Activated CD8-positive, alpha-beta memory T cell treated with anti-CD3 and anti-CD28 coated beads for 24 hours (primary cell): ENCODE results near the gene TGFBR3.

Experiments
- DNase-seq: peaks from one replicate; pipeline ENCODE4 v3.0.0-alpha.2; 2020

TGFBR3 gene

DNA sequence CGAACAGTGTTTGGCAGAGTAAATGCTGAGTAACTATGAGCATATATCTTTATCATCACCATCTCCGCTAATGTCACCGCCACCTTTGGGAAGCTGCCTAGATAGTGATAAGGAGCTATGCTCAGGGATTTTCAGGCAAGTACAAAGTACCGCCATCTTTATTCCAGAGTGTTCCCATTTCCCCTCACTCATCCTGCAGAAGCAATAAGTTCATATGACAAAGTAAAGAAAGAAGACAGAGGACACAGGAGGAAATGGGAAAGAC, 89.6 kb downstream of the TGFBR3 start:
- DNase-seq = peak; percentile 17

DNA sequence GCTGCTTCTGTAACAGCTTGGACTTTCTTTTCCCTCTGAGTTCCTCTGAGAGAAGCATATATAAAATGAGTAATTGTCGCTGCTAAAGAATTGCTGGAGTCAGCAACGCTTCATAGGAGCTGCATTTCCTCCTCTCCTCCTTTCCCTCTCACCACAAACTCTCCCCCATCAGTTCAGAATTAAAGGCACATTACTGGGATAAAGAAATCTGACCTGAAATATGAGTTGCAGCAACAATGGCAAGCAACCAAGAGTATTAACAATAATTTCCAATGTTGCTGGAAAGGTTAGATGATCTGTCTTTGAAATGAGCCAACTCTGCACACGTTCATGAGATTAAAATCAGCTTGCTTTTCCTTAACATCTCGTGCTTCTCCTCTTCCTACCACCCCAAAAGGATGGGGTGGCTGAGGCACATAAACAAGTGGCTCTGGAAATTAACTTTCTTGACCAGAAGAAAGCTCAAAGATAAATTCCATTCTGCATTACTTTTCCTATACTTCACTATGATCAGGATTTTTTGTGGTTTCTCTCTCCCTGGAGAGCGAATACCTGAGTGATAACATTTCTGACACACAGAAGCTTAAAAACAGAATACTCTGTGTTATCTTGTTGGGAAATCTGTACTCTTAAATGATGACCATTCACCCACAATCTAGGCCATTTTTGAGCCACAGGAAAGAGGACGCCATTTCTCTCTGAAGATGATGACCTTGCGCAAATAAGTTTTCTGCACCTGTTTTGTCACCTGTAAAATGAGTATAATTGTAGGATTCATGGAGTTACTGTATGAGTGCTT, 90.2 kb downstream of the TGFBR3 start:
- no peak for DNase-seq

DNA sequence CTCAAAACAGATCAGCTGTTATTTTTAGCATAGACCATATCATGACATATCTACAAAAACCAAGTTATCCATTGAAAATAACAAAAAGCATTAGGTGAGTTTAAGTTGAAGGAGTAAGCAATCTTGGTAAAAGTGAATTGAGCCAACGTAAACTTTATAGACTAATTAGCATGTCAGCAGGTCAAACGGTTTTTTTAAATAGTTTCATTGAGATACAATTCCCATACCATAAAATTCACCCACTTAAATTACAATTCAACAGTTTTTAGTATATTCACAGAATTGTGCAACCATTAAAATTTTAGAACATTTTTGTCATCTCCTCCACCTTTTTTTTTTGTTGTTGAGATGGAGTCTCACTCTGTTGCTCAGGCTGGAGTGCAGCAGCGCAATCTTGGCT, 92.1 kb downstream of the TGFBR3 start:
- no peak for DNase-seq

GRCh38 chr1:91793189-91793588, 92.8 kb downstream of the TGFBR3 start:
- no peak for DNase-seq

- DNase-seq = peak; percentile 42
These were observed 93.4 kb downstream of the TGFBR3 start for GRCh38 chr1:91792489-91793071.

DNA sequence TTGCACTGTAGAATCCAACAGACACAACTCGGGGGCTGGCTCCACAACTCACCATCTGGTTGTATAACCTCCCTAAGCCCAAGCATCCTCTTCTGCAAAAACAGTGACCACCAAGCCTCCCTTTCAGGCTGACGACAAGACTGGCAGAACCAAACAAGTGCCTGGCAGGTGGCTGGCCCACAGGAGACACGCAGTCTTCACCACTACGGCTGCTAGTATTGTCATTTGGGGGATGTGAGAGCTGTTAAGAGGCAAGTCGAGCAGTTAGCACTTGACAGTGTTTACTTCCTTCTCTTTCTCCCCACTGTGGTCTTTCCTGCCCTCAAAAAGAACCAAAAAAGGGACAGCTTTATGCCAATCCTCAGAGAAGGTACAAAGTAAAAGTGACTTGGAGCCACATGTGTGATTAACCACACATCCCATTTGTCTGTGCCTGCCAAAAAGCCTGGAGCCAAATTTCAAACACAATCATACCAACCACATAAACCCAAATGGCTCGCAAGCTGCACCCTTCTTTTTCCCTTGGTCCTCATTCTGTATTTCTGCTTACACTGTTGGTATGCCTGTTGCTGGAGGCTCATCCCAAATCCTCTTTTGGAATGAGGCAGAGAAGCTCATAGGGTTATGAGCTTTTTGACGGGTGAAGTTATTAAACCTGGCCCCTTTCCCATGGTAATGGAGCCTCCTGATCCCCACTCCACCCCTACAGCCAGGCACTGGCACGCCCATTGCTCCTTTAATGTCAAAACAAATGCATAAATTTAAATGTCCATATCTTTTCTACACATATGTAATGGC, 94.1 kb downstream of the TGFBR3 start:
- peak; percentile 58 for DNase-seq

DNA sequence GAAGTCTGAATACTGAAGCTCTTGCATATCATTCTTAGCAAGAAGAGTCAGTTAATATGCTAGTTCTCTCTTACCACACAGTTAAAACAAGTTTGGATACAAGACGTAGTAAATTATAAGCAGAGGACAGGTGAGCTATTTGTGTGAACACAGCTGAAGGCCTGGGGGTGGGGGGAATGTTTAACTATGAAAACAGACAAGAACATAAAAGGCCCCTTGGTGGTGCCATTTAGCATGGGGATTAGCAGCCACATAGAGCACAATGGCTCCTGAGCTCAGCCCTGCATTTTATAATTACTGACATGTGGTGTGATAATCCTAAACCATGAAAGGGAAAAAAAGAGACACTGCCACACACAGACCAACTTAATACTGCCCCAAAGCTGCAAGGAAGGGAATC, 94.8 kb downstream of the TGFBR3 start:
- DNase-seq = peak; percentile 38

GRCh38 chr1:91790392-91790791, 95.6 kb downstream of the TGFBR3 start:
- DNase-seq = no peak

- DNase-seq = peak; percentile 53
These were observed 96.5 kb downstream of the TGFBR3 start for GRCh38 chr1:91789273-91789997.

DNA sequence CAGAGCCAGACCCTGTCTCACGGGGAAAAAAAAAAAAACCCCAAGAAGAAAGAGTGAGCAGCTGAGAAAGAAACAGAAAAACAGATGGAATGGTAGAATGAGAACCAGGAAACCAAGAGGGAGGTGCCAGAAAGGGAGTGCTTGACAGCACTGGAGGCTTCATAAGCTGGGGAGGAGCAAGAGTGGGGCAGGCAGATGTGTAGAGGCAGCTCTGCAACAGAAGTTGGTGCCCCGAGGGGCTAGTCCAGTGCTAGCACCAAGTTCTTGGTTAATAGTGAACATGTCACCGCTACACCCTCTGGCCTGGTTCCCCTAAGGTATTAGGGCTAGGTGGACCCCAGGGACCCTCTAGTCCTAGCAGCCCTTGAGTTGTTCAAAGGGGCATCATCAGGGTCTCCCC, 98.0 kb downstream of the TGFBR3 start:
- peak; percentile 52 for DNase-seq

DNA sequence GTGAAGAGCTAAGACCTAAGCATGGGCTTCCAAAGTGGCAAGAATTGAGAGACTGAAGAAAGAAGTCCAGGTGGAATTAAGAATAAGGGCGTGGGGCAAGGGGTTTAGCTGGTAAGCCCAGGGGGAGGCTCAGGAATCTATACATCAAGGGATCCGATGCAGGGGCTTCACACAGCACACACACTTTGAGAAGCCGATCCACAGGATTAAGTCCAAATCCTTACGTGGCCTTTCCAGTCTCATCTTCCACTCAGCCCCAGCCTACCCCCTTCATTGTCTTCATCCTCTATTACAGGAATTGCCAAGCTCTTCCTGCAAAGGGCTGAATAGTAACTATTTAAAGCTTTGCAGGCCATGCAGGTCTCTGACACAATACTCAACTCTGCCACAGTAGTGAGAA, 101.3 kb downstream of the TGFBR3 start:
- DNase-seq = peak; percentile 28

DNA sequence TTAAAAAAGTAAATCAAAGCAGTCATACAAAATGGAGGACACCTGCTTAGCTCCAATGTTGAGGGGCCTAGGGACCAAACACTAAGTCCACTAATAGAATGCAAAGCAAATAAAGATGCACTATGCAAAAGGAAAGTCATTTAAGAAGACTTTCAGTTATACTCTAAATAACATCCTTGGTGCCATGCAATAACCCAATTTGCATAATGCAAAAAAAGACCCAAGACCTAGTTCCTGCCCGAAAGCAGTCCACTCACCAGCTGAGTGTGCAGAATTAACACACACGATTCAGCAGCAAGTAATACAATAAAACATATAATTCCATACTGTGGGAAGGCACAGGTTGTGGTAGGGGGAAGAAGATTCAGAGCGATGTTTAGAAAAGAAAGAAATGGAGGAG, 101.8 kb downstream of the TGFBR3 start:
- no peak for DNase-seq

- no peak for DNase-seq
These were observed 102.4 kb downstream of the TGFBR3 start for GRCh38 chr1:91783423-91784170.

- no peak for DNase-seq
These were observed 103.9 kb downstream of the TGFBR3 start for GRCh38 chr1:91781901-91782622.

DNA sequence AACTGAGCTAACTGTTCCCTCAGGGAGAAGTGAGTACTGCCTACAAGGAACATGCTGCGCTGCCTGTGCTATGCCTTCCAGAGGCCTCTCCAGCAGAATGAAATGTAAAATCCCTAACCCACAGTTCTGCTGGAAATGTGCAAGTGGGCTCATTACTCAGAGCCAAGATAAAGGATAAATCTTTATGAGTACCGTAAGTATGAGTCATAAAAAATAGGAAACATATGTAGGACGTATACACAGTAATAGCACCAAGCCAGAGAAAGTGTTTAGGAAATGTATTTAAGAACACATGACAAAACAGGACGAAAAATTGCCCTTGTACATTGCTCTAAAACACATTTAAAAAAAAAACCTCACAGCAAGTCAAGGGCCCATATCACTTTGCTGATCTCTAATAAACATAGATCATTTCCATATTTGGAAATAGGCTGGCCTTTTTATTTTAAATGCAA, 104.6 kb downstream of the TGFBR3 start:
- peak; percentile 4 for DNase-seq

GRCh38 chr1:91779548-91780021, 106.4 kb downstream of the TGFBR3 start:
- DNase-seq = peak; percentile 35

DNA sequence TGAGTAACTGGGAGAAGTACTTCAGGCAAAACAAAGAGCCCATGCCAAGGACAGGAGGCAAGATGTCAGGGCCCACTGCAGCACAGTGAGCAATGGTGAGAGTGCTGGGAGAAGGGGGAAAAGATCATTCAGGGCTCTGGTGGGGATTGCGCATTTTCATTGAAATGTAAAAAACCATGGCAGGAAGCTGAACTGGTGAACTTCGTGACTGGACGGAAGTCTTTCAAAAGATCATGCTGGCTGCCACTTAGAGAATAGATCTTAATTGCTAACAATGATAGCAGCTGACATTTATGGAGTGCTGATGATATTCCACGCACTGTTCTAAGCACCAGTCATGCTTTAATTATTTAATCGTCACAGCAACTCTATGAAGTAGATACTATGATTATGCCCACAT, 107.0 kb downstream of the TGFBR3 start:
- peak; percentile 43 for DNase-seq

- DNase-seq = peak; percentile 1
These were observed 108.2 kb downstream of the TGFBR3 start for GRCh38 chr1:91777630-91778300.

- peak; percentile 17 for DNase-seq
These were observed 108.8 kb downstream of the TGFBR3 start for GRCh38 chr1:91777196-91777595.

DNA sequence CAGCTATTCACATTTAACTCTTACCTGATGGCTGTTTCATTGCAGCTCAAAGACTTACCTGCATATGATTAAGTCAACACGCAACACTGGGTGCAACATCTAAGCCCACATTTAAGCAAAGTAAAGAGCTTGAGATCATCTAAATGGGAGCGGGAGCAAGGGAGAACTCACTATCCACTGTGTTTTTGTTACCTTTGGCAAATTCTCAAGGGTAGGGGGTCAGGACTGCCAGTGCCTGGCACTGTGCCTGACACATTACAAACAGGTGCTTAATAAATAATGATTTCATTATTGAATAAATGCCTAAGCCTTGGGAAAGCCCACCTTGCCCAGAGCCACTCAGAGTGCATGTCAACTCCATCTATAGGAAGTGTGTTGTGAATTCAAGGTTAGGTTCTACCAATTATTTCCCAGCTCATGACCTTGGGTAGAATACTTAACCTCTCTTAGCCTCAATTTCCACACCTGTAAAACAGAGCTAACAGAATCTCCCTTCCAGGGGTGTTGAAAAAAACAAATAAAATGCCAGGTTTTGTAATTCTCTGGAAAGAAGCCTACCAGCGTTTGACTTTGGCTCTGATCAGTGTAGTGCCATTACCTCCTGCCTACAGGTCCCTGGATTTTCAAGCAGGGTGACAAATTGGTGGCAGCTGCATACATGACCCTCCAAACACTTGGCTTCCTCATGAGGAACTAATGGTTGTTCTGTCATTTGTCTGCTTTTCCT, 109.7 kb downstream of the TGFBR3 start:
- DNase-seq = no peak
